ENCODE measurements around the gene BCKDHA. TPM values are rescaled to one million over a fixed set of nuclear protein-coding genes. Genes with fewer than 3 reads are reported as not detected.
"Not testable (repeated sequence)": the region's sequence is repeated elsewhere in the genome, so short reads cannot be mapped to it uniquely, and the experiment has no call there.

BCKDHA gene
- total and polyA plus RNA-seq, 2 donors (not counting 3 experiments of a cell fraction or from before 2014, with no cell fraction given), result 16.5 to 50.4 TPM

DNA sequence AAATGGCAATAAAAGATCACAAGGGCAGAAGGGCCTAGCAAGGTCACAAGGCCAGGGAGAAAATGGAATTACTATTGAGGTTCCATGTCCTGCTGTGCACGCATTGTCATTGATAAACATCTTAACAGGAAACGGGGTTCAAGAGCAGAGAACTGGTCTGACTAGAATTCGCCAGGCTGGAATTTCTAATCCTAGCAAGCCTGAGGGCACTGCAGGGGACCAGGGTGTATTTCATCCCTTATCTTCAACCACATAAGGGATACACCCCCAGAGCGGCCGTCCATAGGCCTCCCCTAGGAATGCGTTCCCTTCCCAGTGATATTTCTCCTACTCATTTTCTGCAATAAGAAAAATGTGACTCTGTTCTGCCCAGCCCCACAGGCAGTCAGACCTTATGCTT is 64.9 kb downstream of the BCKDHA start:
- no peak for FAIRE-seq

DNA sequence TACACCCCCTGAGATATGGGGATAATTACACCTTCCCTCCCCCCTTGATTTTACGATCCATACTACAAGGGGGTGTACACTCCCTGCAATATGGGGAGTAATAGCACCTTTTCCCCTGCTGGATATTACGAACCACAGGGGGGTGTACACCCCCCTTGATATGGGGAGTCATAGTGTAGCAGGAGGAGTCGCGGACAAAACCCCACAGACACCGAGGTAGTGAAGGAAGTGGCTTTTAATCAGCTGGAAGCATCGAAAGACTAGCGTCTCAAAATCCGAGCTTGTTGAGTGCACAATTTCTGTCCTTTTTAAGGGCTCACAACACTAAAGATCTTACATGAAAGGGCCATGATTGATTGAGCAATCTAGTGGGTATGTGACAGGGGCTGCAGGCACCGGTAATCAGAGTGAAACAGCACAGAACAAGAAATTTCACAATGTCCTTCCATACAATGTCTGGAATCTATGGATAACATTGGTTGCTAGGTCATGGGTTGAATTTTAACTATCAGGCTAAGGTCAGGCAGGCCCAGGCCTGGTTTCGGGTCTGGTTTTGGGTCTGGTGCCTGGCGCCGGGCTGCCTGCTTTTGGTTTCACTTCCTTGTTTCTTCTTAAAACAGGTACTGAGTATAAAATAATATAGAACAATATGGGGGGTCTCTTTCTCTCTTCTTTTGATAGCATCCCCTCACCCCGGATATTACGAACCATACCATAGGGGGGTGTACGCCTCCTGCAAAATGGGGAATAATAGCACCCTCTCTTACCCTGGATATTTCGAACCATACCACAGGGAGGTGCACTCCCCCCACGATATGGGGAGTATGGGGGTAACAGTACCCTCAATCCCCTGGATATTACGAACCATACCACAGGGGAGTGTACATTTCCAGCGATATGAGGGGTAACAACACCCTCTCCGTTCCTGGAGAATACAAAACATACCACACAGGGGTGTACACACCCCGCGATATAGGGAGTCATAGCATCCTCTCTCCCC is 65.9 kb downstream of the BCKDHA start:
- H3K9me1 ChIP-seq (replicated peaks; ENCODE audit: control insufficient read depth, extremely low read depth, insufficient read depth, low read length); dilution Hi-C loops (cut with MboI; ENCODE audit: extremely low pct_ligation_motif_present, low sequenced_read_pairs); H3K4me1 ChIP-seq (ENCODE audit: control insufficient read depth, extremely low read depth, insufficient read depth, low read length); POLR2A ChIA-PET; H3K4me3 ChIP-seq (replicated peaks in 1 of 3; ENCODE audit: insufficient read depth in 1 of 3, low read depth in 1 of 3, low read length in 3 of 3); FAIRE-seq; H4K20me1 ChIP-seq (replicated peaks; ENCODE audit: control insufficient read depth, extremely low read depth, insufficient read depth, low read length); H3K27ac ChIP-seq (ENCODE audit: insufficient read depth, low read depth, low read length); intact Hi-C loops (cut with micrococcal nuclease); H3K9me3 ChIP-seq (replicated peaks; ENCODE audit: control insufficient read depth, insufficient read depth, low read length); H3K9ac ChIP-seq (replicated peaks; ENCODE audit: extremely low read depth, insufficient read depth, low read length); H3K36me3 ChIP-seq (ENCODE audit: control insufficient read depth in 2 of 2, extremely low read depth in 1 of 2, insufficient read depth in 2 of 2, low read length in 2 of 2); H2AFZ ChIP-seq (ENCODE audit: low read depth, low read length); DNase-seq (ENCODE audit: low read depth, low spot score); H3K27me3 ChIP-seq (ENCODE audit: control insufficient read depth in 2 of 2, insufficient read depth in 2 of 2, low read length in 2 of 2); CTCF ChIA-PET; BruUV-seq (replicated peaks); H3K4me2 ChIP-seq (ENCODE audit: insufficient read depth, low read length): not testable (repeated sequence)
- peaks cover 11% of the 10 kb centered on the region for H3K79me2 ChIP-seq (ENCODE audit: control insufficient read depth, insufficient read depth, low read length)

More for the DNA sequence above, 64.9 kb downstream of the BCKDHA start:
- Histone ChIP-seq H3K36me3 (ENCODE audit: control insufficient read depth in 2 of 2, extremely low read depth in 1 of 2, insufficient read depth in 2 of 2, low read length in 2 of 2) (no peaks in the 10 kb centered on the region), H3K4me3 (replicated peaks in 1 of 3; ENCODE audit: insufficient read depth in 1 of 3, low read depth in 1 of 3, low read length in 3 of 3) (no peak overlapping the region), H3K4me2 (ENCODE audit: insufficient read depth, low read length) (no peak overlapping the region), H3K27ac (ENCODE audit: insufficient read depth, low read depth, low read length) (no peak overlapping the region), H2AFZ (ENCODE audit: low read depth, low read length) (no peak overlapping the region), H3K79me2 (ENCODE audit: control insufficient read depth, insufficient read depth, low read length) (peaks cover 11% of the 10 kb centered on the region), H3K9ac (replicated peaks; ENCODE audit: extremely low read depth, insufficient read depth, low read length) (no peak overlapping the region), H4K20me1 (replicated peaks; ENCODE audit: control insufficient read depth, extremely low read depth, insufficient read depth, low read length) (no peaks in the 10 kb centered on the region), H3K4me1 (ENCODE audit: control insufficient read depth, extremely low read depth, insufficient read depth, low read length) (peaks cover 10% of the 10 kb centered on the region), H3K27me3 (ENCODE audit: control insufficient read depth in 2 of 2, insufficient read depth in 2 of 2, low read length in 2 of 2) (no peaks in the 10 kb centered on the region), H3K9me3 (replicated peaks; ENCODE audit: control insufficient read depth, insufficient read depth, low read length) (no peaks in the 10 kb centered on the region), H3K9me1 (replicated peaks; ENCODE audit: control insufficient read depth, extremely low read depth, insufficient read depth, low read length) (no peaks in the 10 kb centered on the region)
- dilution Hi-C loops (cut with MboI; ENCODE audit: extremely low pct_ligation_motif_present, low sequenced_read_pairs) (no loop called here), intact Hi-C loops (cut with micrococcal nuclease) (no loop called here)
- POLR2A ChIA-PET, result no interaction called here
- no TSS peak for BruUV-seq (replicated peaks)
- DNase-seq (ENCODE audit: low read depth, low spot score), result no peak
- CTCF ChIA-PET, result no interaction called here
- TF ChIP-seq FOS (IDR thresholded peaks at IDR 0.05; ENCODE audit: borderline replicate concordance, insufficient read depth, low read length) (no peak), EZH2 (IDR thresholded peaks at IDR 0.05; ENCODE audit: borderline replicate concordance, low read depth, low read length, severe bottlenecking) (no peak), POLR2AphosphoS5 (IDR thresholded peaks at IDR 0.05; ENCODE audit: insufficient read depth, low read depth, low read length) (no peak)

Small RNAs within 50 kb of the gene (small RNA-seq; reads per million reads assigned to genes)
- gene RF00017 (ENCODE audit: insufficient read depth, insufficient read length, low read depth, low replicate concordance), result not detected

Other genes with a start within 250 kb of the BCKDHA start
- 1.6 and 4.5 TPM in 2 replicates for gene CYP2S1, start 204.6 kb upstream of the BCKDHA start, total RNA-seq
- 0.98 and 1.0 TPM in 2 replicates for gene CYP2S1, start 204.6 kb upstream of the BCKDHA start, polyA plus RNA-seq
- gene AXL, start 178.6 kb upstream of the BCKDHA start, total RNA-seq, result 151 and 172 TPM in 2 replicates
- gene AXL, start 178.6 kb upstream of the BCKDHA start, polyA plus RNA-seq, result 86.9 and 89.8 TPM in 2 replicates
- gene HNRNPUL1, start 133.4 kb upstream of the BCKDHA start, total RNA-seq, result 261 TPM in 2 replicates
- gene HNRNPUL1, start 133.4 kb upstream of the BCKDHA start, polyA plus RNA-seq, result 80.5 and 83.2 TPM in 2 replicates
- 24.2 and 27.2 TPM in 2 replicates for gene CCDC97, start 87.6 kb upstream of the BCKDHA start, total RNA-seq
- 19.7 and 20.7 TPM in 2 replicates for gene CCDC97, start 87.6 kb upstream of the BCKDHA start, polyA plus RNA-seq
- gene TGFB1, start 43.9 kb upstream of the BCKDHA start, total RNA-seq, result 250 and 294 TPM in 2 replicates
- 57.7 and 64.4 TPM in 2 replicates for gene TGFB1, start 43.9 kb upstream of the BCKDHA start, polyA plus RNA-seq
- 12.2 and 13.6 TPM in 2 replicates for gene B9D2, start 33.7 kb upstream of the BCKDHA start, total RNA-seq
- 23.9 and 28.4 TPM in 2 replicates for gene B9D2, start 33.7 kb upstream of the BCKDHA start, polyA plus RNA-seq
- gene TMEM91, start 21.3 kb upstream of the BCKDHA start, total RNA-seq, result 13.2 and 15.8 TPM in 2 replicates
- 9.0 and 12.0 TPM in 2 replicates for gene TMEM91, start 21.3 kb upstream of the BCKDHA start, polyA plus RNA-seq
- 13.8 and 14.0 TPM in 2 replicates for gene EXOSC5, start 459 bp upstream of the BCKDHA start, total RNA-seq
- 20.9 and 24.0 TPM in 2 replicates for gene EXOSC5, start 459 bp upstream of the BCKDHA start, polyA plus RNA-seq
- gene B3GNT8, start 29.6 kb downstream of the BCKDHA start, total RNA-seq, result 6.5 and 7.6 TPM in 2 replicates
- gene B3GNT8, start 29.6 kb downstream of the BCKDHA start, polyA plus RNA-seq, result 3.6 and 4.1 TPM in 2 replicates
- 63.2 and 65.4 TPM in 2 replicates for gene DMAC2, start 42.1 kb downstream of the BCKDHA start, total RNA-seq
- gene DMAC2, start 42.1 kb downstream of the BCKDHA start, polyA plus RNA-seq, result 124 and 137 TPM in 2 replicates
- not detected in 2 replicates for gene ERICH4, start 45.3 kb downstream of the BCKDHA start, total RNA-seq
- not detected in 2 replicates for gene ERICH4, start 45.3 kb downstream of the BCKDHA start, polyA plus RNA-seq
- 1.7 and 2.7 TPM in 2 replicates for gene CEACAM21, start 178.3 kb downstream of the BCKDHA start, total RNA-seq
- gene CEACAM21, start 178.3 kb downstream of the BCKDHA start, polyA plus RNA-seq, result 0.81 and 1.3 TPM in 2 replicates
- gene CEACAM4, start 229.3 kb downstream of the BCKDHA start, total RNA-seq, result not detected in 2 replicates
- gene CEACAM4, start 229.3 kb downstream of the BCKDHA start, polyA plus RNA-seq, result not detected in 2 replicates

Data from endothelial cell of umbilical vein (primary cell).